Duodenal mucosa (tissue), 2 donors: ENCODE measurements around the gene CTDP1.

Source experiments
- H3K27ac ChIP-seq: one replicate; pipeline ENCODE4 v1.7.0; 2013; ENCODE audit warnings: low read depth, low read length
- H3K27me3 ChIP-seq, 2 donors: one replicate each; pipeline ENCODE4 v1.7.0; 2013; ENCODE audit warnings: low read length in 2 of 2, control low read depth in 1 of 2; ENCODE audit not compliant: insufficient read depth in 2 of 2, control insufficient read depth in 1 of 2
- H3K36me3 ChIP-seq, 2 donors: one replicate each; pipeline ENCODE4 v1.7.0; 2013; ENCODE audit warnings: low read length in 2 of 2, control low read depth in 1 of 2; ENCODE audit not compliant: insufficient read depth in 2 of 2, control insufficient read depth in 1 of 2
- H3K4me1 ChIP-seq, 2 donors: one replicate each; pipeline ENCODE4 v1.7.0; 2013; ENCODE audit warnings: low read length in 2 of 2, control low read depth in 1 of 2; ENCODE audit not compliant: insufficient read depth in 2 of 2, control insufficient read depth in 1 of 2
- H3K4me3 ChIP-seq, 2 donors: one replicate each; pipeline ENCODE4 v1.7.0; 2013; ENCODE audit warnings: low read length in 2 of 2, low read depth in 1 of 2
- H3K9ac ChIP-seq, 2 donors: one replicate each; pipeline ENCODE4 v1.7.0; 2013; ENCODE audit warnings: low read length in 2 of 2, low read depth in 1 of 2
- H3K9me3 ChIP-seq, 2 donors: one replicate each; pipeline ENCODE4 v1.7.0; 2013; ENCODE audit warnings: low read length in 2 of 2, control low read depth in 1 of 2; ENCODE audit not compliant: control insufficient read depth in 1 of 2

The CTDP1 gene

DNA sequence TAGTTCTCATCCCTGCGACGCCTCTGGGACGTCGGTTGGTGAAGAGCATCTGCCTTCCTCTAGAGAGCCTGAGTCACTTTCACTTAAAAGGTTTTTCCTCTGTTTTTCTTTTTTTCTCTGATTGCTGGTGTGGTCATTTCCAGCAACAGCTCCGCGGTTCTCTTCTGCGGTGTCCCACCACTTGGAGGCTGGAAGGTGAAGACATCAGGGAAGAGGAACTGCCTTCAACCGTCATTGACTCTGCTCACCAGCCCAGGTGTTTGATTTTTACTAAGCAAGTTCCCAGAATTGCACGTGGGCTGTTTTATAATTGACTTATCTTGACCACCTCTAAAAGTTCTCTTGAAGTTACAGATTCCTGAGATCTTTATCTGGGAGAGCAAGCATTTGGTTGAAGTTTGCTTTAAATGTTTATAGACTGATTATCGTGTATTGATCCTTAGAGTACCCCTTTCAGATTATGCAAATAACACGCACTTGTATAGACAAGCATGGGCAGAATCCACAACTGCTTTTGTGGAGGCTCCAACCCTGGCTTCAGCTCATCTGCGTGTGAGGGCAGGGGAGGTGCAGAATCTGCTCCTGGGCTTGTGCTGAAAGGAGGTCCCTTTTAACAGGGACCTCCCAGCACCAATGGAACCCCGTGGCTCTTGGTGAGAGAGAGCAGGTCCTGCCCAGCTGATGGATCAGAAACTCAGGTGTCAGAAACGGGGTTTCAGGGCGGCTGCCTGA is 3.5 kb downstream of the CTDP1 start:
- H3K27me3 ChIP-seq, result no peaks in the 10 kb centered on the region
- no peak overlapping the region for H3K9ac ChIP-seq
- H3K4me3 ChIP-seq, result no peak overlapping the region
- no peaks in the 10 kb centered on the region for H3K9me3 ChIP-seq
- H3K36me3 ChIP-seq, result peaks cover 0 to 17% of the 10 kb centered on the region in 2 donors
- peaks cover 24 to 27% of the 10 kb centered on the region in 2 donors for H3K4me1 ChIP-seq
- H3K27ac ChIP-seq, result no peak overlapping the region

- Histone ChIP-seq H3K9me3 (no peaks in the 10 kb centered on the region), H3K36me3 (peaks cover 0 to 17% of the 10 kb centered on the region in 2 donors), H3K27ac (no peak overlapping the region), H3K4me3 (no peak overlapping the region), H3K27me3 (no peaks in the 10 kb centered on the region), H3K4me1 (peaks cover 20 to 22% of the 10 kb centered on the region in 2 donors), H3K9ac (no peak overlapping the region)
Observed at GRCh38 chr18:79683626-79684282, 4.2 kb downstream of the CTDP1 start.

DNA sequence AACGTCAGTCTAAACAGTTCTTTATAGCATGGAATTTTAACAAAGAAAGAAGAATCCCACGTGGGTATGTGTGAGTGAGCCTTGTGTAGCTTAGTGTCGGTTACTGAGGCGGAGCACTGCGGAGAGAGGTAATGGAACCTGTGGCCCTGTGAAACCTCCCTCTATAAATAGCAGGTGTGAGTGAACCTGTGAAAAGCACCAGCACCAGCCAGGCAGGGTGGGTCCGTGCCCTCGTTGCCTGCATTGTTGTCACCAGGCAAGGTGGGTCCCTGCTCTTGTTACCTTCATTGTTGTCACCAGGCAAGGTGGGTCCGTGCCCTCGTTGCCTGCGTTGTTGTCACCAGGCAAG is 4.7 kb downstream of the CTDP1 start:
- Histone ChIP-seq H3K4me3 (no peak overlapping the region), H3K9me3 (no peaks in the 10 kb centered on the region), H3K36me3 (peaks cover 0 to 17% of the 10 kb centered on the region in 2 donors), H3K4me1 (peaks cover 20 to 22% of the 10 kb centered on the region in 2 donors), H3K27ac (no peak overlapping the region), H3K27me3 (no peaks in the 10 kb centered on the region), H3K9ac (no peak overlapping the region)

- Histone ChIP-seq H3K9me3 (no peaks in the 10 kb centered on the region), H3K4me3 (no peak overlapping the region), H3K36me3 (peaks cover 0 to 17% of the 10 kb centered on the region in 2 donors), H3K27ac (no peak overlapping the region), H3K27me3 (no peaks in the 10 kb centered on the region), H3K9ac (no peak overlapping the region), H3K4me1 (peaks cover 20 to 22% of the 10 kb centered on the region in 2 donors)
Observed at GRCh38 chr18:79684787-79685186, 5.2 kb downstream of the CTDP1 start.

DNA sequence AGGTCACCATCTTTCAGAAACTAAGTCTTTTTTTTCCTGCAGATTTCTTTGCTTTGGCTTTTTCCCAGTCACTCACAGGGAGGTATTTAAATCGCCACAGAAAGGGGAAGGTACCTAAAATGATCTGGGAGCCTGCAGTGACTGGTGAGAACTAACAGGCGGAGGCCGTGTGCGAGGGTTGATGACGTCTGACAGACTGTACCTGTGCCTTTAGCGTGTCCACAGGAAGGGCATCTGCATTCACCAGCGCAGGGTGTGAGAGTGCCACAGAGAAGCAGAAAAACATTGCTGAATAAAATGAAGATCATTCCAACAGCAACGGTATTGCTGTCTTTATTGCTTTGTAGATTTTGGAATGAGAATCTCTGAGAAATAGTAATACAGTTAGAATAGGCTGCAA is 5.7 kb downstream of the CTDP1 start:
- Histone ChIP-seq H3K36me3 (peaks cover 0 to 17% of the 10 kb centered on the region in 2 donors), H3K9ac (no peak overlapping the region), H3K4me3 (no peak overlapping the region), H3K27ac (no peak overlapping the region), H3K4me1 (peaks cover 20 to 22% of the 10 kb centered on the region in 2 donors), H3K27me3 (no peaks in the 10 kb centered on the region), H3K9me3 (no peaks in the 10 kb centered on the region)

GRCh38 chr18:79685971-79686370 is 6.4 kb downstream of the CTDP1 start:
- H3K36me3 ChIP-seq, result peaks cover 0 to 17% of the 10 kb centered on the region in 2 donors
- H3K4me1 ChIP-seq, result peaks cover 15% of the 10 kb centered on the region in 2 donors
- H3K4me3 ChIP-seq, result no peak overlapping the region
- H3K27ac ChIP-seq, result no peak overlapping the region
- no peaks in the 10 kb centered on the region for H3K9me3 ChIP-seq
- no peak overlapping the region for H3K9ac ChIP-seq
- no peaks in the 10 kb centered on the region for H3K27me3 ChIP-seq

GRCh38 chr18:79687806-79688205 is 8.2 kb downstream of the CTDP1 start:
- Histone ChIP-seq H3K9ac (no peak overlapping the region), H3K36me3 (peaks cover 0 to 11% of the 10 kb centered on the region in 2 donors), H3K4me1 (no peaks in the 10 kb centered on the region), H3K27me3 (no peaks in the 10 kb centered on the region), H3K9me3 (no peaks in the 10 kb centered on the region), H3K27ac (no peak overlapping the region), H3K4me3 (no peak overlapping the region)

- H3K27ac ChIP-seq, result no peak overlapping the region
- no peaks in the 10 kb centered on the region for H3K27me3 ChIP-seq
- no peak overlapping the region for H3K9ac ChIP-seq
- no peak overlapping the region for H3K4me3 ChIP-seq
- H3K9me3 ChIP-seq, result no peaks in the 10 kb centered on the region
- no peaks in the 10 kb centered on the region for H3K4me1 ChIP-seq
- H3K36me3 ChIP-seq, result peaks cover 0 to under 1% of the 10 kb centered on the region in 2 donors
Observed at GRCh38 chr18:79690071-79690470, 10.5 kb downstream of the CTDP1 start.

GRCh38 chr18:79690586-79691482 is 11.2 kb downstream of the CTDP1 start:
- H3K9me3 ChIP-seq, result no peaks in the 10 kb centered on the region
- no peak overlapping the region for H3K9ac ChIP-seq
- no peak overlapping the region for H3K27ac ChIP-seq
- H3K4me1 ChIP-seq, result no peaks in the 10 kb centered on the region
- peaks cover 3 to 8% of the 10 kb centered on the region in 2 donors for H3K36me3 ChIP-seq
- no peaks in the 10 kb centered on the region for H3K27me3 ChIP-seq
- no peak overlapping the region for H3K4me3 ChIP-seq

DNA sequence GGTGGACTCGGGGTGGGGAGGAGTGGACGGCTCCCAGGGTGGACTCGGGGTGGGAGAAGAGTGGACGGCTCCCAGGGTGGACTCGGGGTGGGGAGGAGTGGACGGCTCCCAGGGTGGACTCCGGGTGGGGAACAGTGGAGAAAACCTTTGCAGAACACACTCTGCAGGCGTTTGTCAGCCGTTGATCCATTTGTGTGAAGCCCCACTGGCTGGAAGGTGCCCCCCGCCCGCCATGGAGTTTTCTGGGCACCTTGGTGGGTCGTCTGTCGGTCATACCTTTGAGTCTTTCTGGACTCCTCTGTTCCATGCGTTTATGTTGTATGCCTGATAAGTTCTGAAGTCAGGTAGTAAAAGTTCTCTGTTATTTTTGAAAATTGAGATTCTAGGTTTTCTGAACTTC is 12.5 kb downstream of the CTDP1 start:
- Histone ChIP-seq H3K27me3 (no peaks in the 10 kb centered on the region), H3K4me3 (no peak overlapping the region), H3K27ac (no peak overlapping the region), H3K36me3 (peaks cover 9 to 18% of the 10 kb centered on the region in 2 donors), H3K4me1 (no peaks in the 10 kb centered on the region), H3K9ac (no peak overlapping the region), H3K9me3 (no peaks in the 10 kb centered on the region)
